ENCODE results near the gene FOXRED2. TPM values are rescaled to one million over a fixed set of nuclear protein-coding genes. Genes with fewer than 3 reads are reported as not detected.
"Not testable (repeated sequence)": the region's sequence is repeated elsewhere in the genome, so short reads cannot be mapped to it uniquely, and the experiment has no call there.

Gene FOXRED2
- total RNA-seq, 1 donor from 2014 or later, result 4.0 TPM

DNA sequence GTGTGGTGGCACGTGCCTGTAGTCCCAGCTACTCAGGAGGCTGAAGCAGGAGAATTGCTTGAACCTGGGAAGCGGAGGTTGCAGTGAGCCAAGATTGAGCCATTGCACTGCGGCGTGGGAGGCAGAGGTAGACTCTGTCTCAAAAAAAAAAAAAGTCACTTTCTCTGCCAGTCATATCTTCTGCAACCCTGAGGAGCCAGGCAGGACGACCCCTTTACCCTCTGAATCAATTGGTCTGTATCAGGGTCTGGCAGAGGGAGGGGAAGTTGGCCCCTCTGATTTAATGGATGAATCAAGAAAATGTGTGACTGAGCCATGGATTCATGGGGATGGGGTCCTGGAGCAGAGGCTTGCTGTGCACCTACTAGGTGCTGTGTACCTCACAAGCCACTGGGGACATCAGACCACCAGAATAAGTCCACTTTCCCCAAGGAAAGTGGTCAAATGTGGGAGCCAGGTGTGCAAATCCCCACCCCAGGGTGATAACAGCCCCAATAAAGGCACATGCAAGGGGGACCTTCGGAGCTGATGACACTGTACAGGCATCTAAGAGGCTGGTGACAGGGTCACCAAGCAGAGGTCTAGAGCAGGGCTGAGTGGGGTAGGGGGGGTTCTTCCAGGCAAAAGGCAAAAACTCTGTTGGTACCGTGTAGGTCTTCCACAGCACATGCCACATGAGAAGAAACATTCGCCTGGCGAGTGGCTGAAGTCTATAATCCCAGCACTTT lies 54.4 kb downstream of the FOXRED2 start:
- DNase-seq (ENCODE audit: low read depth in 2 of 2), result no peak

DNA sequence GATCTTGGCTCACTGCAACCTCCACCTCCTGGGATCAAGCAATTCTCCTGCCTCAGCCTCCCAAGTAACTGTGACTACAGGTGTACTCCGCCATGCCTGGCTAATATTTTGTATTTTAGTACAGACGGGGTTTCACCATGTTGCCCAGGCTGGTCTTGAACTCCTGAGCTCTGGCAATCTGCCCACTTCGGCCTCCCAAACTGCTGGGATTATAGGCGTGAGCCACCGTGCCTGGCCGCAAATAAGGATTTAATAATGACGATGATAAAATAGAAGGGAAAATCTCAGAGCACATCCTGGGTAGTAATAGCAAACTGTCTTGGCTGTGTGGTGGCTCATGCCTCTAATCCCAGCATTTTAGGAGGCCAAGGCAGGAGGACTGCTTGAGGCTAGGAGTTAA lies 55.9 kb downstream of the FOXRED2 start:
- DNase-seq (ENCODE audit: low read depth in 2 of 2), result not testable (repeated sequence)

DNA sequence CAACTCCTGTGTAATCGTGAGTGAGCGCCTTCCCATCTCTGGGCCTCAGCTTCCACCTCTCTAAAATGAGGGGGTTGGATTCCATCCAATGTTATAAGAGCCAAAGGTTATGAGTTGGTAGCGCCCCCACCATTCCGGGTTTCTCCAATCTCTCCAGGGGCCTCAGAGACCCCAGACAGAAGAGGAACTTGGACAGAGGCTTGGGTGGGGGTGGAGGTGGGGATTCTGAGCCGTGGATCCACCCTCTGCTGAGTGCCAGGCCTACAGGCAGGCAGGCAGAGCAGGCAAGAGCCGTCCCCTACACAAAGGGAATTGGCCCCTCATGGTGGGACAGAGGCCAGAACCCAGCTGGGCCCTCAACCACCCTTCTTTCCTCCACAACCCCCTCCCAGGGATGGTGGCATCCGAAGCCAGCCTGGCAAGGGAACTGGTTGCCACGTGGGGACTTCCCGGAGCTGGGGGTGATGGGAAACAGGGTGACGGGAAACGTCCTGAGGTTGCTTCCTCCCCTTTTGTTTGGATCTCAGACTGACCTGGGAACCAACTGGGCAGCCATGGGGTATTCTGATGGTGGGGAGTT lies 57.2 kb downstream of the FOXRED2 start:
- DNase-seq (ENCODE audit: low read depth in 2 of 2), result no peak

DNA sequence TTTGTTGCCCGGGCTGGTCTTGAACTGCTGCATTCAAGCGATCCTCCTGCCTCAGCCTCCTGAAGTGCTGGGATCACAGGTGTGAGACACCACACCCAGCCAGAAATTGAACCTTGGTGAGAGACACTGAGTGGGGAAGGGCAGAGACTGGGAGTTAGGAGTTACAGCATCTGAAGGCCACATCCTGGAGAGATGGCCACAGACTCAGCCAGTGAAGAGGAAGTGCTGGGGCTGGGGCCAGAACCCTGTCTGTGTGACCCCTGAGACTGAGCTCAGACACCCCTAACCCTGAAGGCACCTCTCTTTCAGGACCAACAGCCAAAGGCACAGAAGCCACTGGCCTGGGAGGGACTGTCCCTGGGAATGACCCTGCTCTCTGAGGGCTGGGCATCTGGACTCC lies 59.2 kb downstream of the FOXRED2 start:
- DNase-seq (ENCODE audit: low read depth in 2 of 2), result no peak

DNA sequence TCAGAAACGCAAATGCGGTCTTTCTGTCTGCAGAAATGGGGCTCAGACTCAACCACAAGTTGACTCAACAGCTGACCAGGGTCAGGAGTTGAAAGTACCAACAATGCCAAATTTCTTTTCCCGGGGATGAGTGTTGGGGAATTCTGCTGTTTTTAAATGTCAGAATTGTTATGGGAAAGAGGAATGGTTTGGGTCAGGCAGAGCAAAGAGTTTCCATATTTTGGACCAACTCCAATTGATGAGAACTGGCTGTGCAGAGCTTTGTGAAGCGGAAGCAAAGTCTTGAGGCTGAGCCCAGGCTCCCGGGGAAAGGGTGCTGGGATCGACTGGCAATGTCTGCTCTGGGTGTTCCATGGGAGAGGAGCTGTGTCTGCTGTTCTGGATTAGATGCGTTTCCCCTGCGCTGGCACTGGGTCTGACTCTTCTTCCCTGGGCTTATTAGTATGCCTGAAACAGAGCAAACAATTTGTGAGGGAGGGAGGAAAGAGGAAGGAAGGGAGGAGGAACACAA lies 61.6 kb downstream of the FOXRED2 start:
- DNase-seq (ENCODE audit: low read depth in 2 of 2), result peak; percentile 68 to 72

DNA sequence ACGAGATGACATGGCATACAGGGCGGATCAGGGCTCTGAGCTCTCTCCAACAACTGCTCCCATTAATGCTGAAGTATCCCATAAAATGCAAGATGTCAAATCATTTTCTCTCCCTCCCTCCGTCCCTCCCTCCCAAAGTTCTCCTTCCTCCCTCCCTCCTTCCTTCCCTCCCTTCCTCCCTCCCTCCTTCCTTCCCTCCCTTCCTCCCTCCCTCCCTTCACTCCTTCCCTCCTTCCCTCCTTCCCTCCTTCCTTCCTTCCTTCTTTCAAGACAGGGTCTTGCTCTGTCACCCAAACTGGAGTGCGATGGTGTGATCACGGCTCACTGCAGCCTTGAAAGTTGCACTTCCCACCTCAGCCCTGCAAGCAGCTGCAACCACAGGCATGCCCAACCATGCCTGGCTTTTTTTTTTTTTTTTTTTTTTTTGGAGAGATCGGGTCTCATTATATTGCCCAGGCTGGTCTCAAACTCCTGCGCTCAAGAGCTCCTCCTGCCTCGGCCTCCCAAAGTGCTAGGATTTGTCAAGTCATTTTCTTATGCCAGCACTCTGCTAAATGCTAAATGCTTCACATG lies 63.6 kb downstream of the FOXRED2 start:
- DNase-seq (ENCODE audit: low read depth in 2 of 2), result no peak

DNA sequence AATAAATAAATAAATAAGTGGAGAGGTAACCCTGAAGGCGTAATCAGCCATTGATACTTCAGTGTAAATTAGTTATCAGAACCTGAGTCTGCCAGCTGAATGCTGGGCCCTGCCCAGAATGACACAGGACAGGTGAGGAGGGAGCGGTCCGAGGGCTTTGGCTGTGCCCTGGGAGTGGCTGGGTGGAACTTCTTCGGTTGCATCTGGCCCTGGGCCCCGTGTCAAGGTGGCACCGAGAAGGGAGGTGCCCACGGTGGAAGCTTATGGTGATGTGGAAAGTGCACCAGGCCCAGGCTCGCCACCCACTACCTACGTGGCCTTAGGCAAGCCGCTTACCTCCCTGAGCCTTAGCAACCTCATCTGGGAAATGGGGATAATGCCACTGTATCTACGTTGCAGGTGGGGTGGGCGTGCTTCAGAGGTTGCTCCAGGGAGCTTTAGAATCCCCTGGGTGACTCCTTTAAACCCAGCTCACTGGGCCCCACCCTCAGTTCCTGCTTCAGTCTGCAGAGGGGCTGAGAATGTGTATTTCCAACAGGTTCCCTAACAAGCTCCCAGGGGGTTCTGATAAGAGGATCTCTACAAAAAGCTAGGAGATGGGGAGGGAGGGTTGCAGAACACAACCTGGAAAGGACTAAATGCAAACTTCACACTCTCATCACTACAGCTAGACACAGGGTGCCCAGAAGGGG lies 64.2 kb downstream of the FOXRED2 start:
- no peak for DNase-seq (ENCODE audit: low read depth in 2 of 2)

DNA sequence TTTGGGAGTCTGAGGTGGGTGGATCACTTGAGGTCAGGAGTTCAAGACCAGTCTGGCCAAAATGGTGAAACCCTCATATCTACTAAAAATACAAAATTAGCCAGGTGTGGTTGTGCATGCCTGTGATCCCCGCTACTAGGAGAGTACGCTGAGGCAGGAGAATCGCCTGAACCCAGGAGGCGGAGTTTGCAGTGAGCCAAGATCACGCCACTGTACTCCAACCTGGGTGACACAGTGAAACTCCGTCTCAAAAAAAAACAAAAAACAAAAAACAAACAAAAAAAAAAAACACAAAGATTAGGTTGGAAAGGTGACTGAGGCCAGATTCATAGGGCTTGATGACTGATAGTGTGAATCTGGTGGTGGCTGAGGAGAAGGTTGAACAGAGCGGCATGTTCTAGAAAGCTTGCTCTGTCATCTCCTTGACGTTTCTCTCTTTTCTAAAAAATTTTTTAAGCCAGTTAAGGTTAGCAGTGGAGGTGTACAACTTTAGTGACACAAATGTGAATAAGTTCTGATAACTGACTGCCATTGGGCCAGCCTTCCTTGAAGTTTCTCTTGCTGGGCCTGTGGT lies 66.3 kb downstream of the FOXRED2 start:
- no peak for DNase-seq (ENCODE audit: low read depth in 2 of 2)

DNA sequence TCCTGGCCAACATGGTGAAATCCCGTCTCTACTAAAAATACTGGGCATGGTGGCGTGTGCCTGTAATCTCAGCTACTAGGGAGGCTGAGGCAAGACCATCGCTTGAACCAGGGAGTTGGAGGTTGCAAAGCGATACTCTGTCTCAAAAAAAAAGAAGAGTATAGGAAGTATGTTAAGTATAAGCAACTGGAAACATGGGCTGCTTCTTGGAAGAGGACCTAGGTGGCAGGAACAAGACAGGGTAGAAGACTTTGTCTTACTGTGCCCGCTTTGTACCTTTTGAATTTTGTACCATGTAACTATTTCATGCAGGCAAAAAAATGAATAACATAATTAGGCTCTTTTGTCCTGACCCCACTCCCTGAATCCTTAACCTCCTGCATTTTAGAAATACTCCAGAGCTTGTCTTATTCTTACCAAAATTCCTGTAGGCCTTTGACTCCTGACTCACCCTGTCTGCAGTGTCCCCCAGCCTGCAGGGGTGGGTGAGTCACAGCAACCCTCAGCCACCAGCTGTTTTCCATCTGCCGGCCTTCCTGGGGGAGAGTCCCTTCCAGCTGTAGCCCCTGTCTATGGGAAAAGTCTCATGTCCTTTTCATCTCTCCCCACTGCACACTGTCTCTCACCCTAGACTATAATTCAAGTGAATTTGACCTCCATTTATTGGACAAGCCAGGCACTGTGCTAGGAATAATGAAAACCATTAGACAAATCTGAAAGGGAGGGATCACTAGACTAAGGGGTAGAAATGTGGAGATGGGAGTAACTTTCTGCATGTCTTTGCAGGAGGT lies 67.2 kb downstream of the FOXRED2 start:
- peak; percentile 28 to 84 for DNase-seq (ENCODE audit: low read depth in 2 of 2)

Other genes starting within 250 kb of the FOXRED2 start
- gene MYH9, start 119.1 kb downstream of the FOXRED2 start, total RNA-seq, result 455 and 480 TPM in 2 replicates
- 15.1 and 27.6 TPM in 2 replicates for gene TXN2, start 25.4 kb downstream of the FOXRED2 start, total RNA-seq
- gene EIF3D, start 22.1 kb upstream of the FOXRED2 start, total RNA-seq, result 358 and 490 TPM in 2 replicates
- not detected in 2 replicates for gene CACNG2, start 196.7 kb upstream of the FOXRED2 start, total RNA-seq